Mucosa of rectum (tissue), 2 donors: ENCODE measurements around the gene GPNMB.
"Not testable (repeated sequence)": the region's sequence is repeated elsewhere in the genome, so short reads cannot be mapped to it uniquely, and the experiment has no call there.

Experiments
- H3K27ac ChIP-seq, 2 donors: one replicate each; pipeline ENCODE4 v1.7.0; 2013; ENCODE audit warnings: inconsistent platforms in 2 of 2, low read depth in 2 of 2, low read length in 2 of 2
- H3K27me3 ChIP-seq, 2 donors: one replicate each; pipeline ENCODE4 v1.7.0; 2013; ENCODE audit warnings: low read length in 2 of 2; ENCODE audit not compliant: control insufficient read depth in 2 of 2, insufficient read depth in 2 of 2
- H3K36me3 ChIP-seq, 2 donors: one replicate each; pipeline ENCODE4 v1.7.0; 2013; ENCODE audit warnings: low read length in 2 of 2; ENCODE audit not compliant: control insufficient read depth in 2 of 2, insufficient read depth in 2 of 2
- H3K4me1 ChIP-seq, 2 donors: one replicate each; pipeline ENCODE4 v1.7.0; 2013; ENCODE audit warnings: low read length in 2 of 2, mild to moderate bottlenecking in 1 of 2; ENCODE audit not compliant: control insufficient read depth in 2 of 2, insufficient read depth in 2 of 2
- H3K4me3 ChIP-seq, 2 donors: one replicate each; pipeline ENCODE4 v1.7.0; 2013; ENCODE audit warnings: low read length in 2 of 2
- H3K9ac ChIP-seq, 2 donors: one replicate each; pipeline ENCODE4 v1.7.0; 2013; ENCODE audit warnings: low read length in 2 of 2, low read depth in 1 of 2, mild to moderate bottlenecking in 1 of 2
- H3K9me3 ChIP-seq, 2 donors: one replicate each; pipeline ENCODE4 v1.7.0; 2013; ENCODE audit warnings: low read length in 2 of 2; ENCODE audit not compliant: control insufficient read depth in 2 of 2
- donor health status: healthy.
- donor health status: Normal muscosa, but diverticular disease.

The GPNMB gene

GRCh38 chr7:23246555-23246954 is at the start of gene GPNMB:
Gene GPNMB, plus strand, starts transcription at chr7:23246775. Its CDS starts 83 bp downstream, at chr7:23246858.
- Histone ChIP-seq H3K4me3 (peak within 1 kb of the TSS; percentile 48 to 63), H3K36me3 (no peaks in the 10 kb centered on the region), H3K9ac (peak within 1 kb of the TSS; percentile 32 to 38), H3K27ac (peak within 1 kb of the TSS; percentile 56 to 57), H3K27me3 (peaks cover 14 to 22% of the 10 kb centered on the region in 2 donors), H3K9me3 (no peaks in the 10 kb centered on the region), H3K4me1 (no peaks in the 10 kb centered on the region)

- not testable (repeated sequence) for H3K27me3 ChIP-seq, H3K9ac ChIP-seq, H3K9me3 ChIP-seq, H3K27ac ChIP-seq, H3K4me3 ChIP-seq, H3K4me1 ChIP-seq
- H3K36me3 ChIP-seq: peaks cover 20 to 30% of the 10 kb centered on the region in 2 donors
Observed at GRCh38 chr7:23197745-23198144, 48.8 kb upstream of the GPNMB start.

GRCh38 chr7:23200331-23200730 is 46.2 kb upstream of the GPNMB start:
- no peak overlapping the region for H3K4me3 ChIP-seq
- no peak overlapping the region for H3K27ac ChIP-seq
- no peaks in the 10 kb centered on the region for H3K27me3 ChIP-seq
- no peak overlapping the region for H3K9ac ChIP-seq
- H3K4me1 ChIP-seq: no peaks in the 10 kb centered on the region
- no peaks in the 10 kb centered on the region for H3K9me3 ChIP-seq
- peaks cover 20 to 26% of the 10 kb centered on the region in 2 donors for H3K36me3 ChIP-seq

- Histone ChIP-seq H3K36me3 (peaks cover 17 to 18% of the 10 kb centered on the region in 2 donors), H3K27ac (no peak overlapping the region), H3K9me3 (no peaks in the 10 kb centered on the region), H3K27me3 (no peaks in the 10 kb centered on the region), H3K4me1 (peaks cover 0 to 3% of the 10 kb centered on the region in 2 donors), H3K9ac (no peak overlapping the region), H3K4me3 (no peak overlapping the region)
Observed at GRCh38 chr7:23204241-23204640, 42.3 kb upstream of the GPNMB start.

- H3K27me3 ChIP-seq: no peaks in the 10 kb centered on the region
- H3K9ac ChIP-seq: no peak overlapping the region
- H3K27ac ChIP-seq: no peak overlapping the region
- H3K4me1 ChIP-seq: peaks cover 0 to 3% of the 10 kb centered on the region in 2 donors
- H3K36me3 ChIP-seq: peaks cover 4 to 5% of the 10 kb centered on the region in 2 donors
- no peak overlapping the region for H3K4me3 ChIP-seq
- H3K9me3 ChIP-seq: no peaks in the 10 kb centered on the region
Observed at GRCh38 chr7:23205577-23205908, 41.0 kb upstream of the GPNMB start.

GRCh38 chr7:23205909-23206767 is 40.4 kb upstream of the GPNMB start:
- H3K4me1 ChIP-seq: peaks cover 0 to 3% of the 10 kb centered on the region in 2 donors
- H3K9ac ChIP-seq: no peak overlapping the region
- H3K27me3 ChIP-seq: no peaks in the 10 kb centered on the region
- peaks cover 2 to 3% of the 10 kb centered on the region in 2 donors for H3K36me3 ChIP-seq
- no peaks in the 10 kb centered on the region for H3K9me3 ChIP-seq
- H3K4me3 ChIP-seq: no peak overlapping the region
- no peak overlapping the region for H3K27ac ChIP-seq

GRCh38 chr7:23207021-23207420 is 39.6 kb upstream of the GPNMB start:
- peaks cover 0 to 3% of the 10 kb centered on the region in 2 donors for H3K36me3 ChIP-seq
- H3K9me3 ChIP-seq: no peaks in the 10 kb centered on the region
- H3K27ac ChIP-seq: no peak overlapping the region
- no peaks in the 10 kb centered on the region for H3K27me3 ChIP-seq
- H3K4me3 ChIP-seq: no peak overlapping the region
- H3K4me1 ChIP-seq: peaks cover 0 to 6% of the 10 kb centered on the region in 2 donors
- H3K9ac ChIP-seq: no peak overlapping the region

- no peaks in the 10 kb centered on the region for H3K9me3 ChIP-seq
- H3K36me3 ChIP-seq: peaks cover 0 to 3% of the 10 kb centered on the region in 2 donors
- no peaks in the 10 kb centered on the region for H3K27me3 ChIP-seq
- H3K9ac ChIP-seq: no peak overlapping the region
- H3K4me1 ChIP-seq: peaks cover 4 to 8% of the 10 kb centered on the region in 2 donors
- H3K4me3 ChIP-seq: no peak overlapping the region
- no peak overlapping the region for H3K27ac ChIP-seq
Observed at GRCh38 chr7:23207884-23208283, 38.7 kb upstream of the GPNMB start.

- Histone ChIP-seq H3K9me3 (no peaks in the 10 kb centered on the region), H3K36me3 (no peaks in the 10 kb centered on the region), H3K27ac (no peak overlapping the region), H3K9ac (no peak overlapping the region), H3K4me1 (peaks cover 4 to 8% of the 10 kb centered on the region in 2 donors), H3K4me3 (no peak overlapping the region), H3K27me3 (no peaks in the 10 kb centered on the region)
Observed at GRCh38 chr7:23208316-23208715, 38.3 kb upstream of the GPNMB start.

GRCh38 chr7:23210506-23210905 is 36.1 kb upstream of the GPNMB start:
- Histone ChIP-seq H3K4me1 (peaks cover 6 to 8% of the 10 kb centered on the region in 2 donors), H3K9me3 (no peaks in the 10 kb centered on the region), H3K27ac (no peak overlapping the region), H3K9ac (no peak overlapping the region), H3K36me3 (no peaks in the 10 kb centered on the region), H3K4me3 (no peak overlapping the region), H3K27me3 (no peaks in the 10 kb centered on the region)
